Amygdala (tissue), 56 donors: ENCODE data around the gene GABRQ.
"Not testable (repeated sequence)": the region's sequence is repeated elsewhere in the genome, so short reads cannot be mapped to it uniquely, and the experiment has no call there.

Source experiments
- DNase-seq, 56 donors: peaks; one replicate each; lab custom pipeline; 2025; lab: John Stamatoyannopoulos, UW

GABRQ gene

DNA sequence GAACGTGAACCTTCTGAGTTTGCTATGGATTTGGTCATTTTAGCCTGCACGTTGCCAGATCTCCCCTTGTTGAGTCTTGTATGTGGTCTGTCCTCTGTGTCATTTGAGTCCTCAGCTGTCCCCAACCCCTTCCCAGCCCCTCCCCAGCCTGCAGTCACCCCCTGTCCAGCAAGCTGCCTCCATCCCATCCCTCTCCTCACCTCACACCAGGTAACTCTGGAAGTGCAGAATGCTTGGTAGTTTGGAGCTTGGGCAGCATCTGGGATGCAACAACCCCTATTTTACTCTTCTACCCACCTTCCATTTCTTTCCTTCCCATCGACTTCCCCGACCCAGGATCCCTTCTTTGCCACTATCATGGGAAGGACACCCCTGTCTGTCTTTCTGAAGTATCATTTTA, 18.4 kb downstream of the GABRQ start:
- DNase-seq, result no peak

DNA sequence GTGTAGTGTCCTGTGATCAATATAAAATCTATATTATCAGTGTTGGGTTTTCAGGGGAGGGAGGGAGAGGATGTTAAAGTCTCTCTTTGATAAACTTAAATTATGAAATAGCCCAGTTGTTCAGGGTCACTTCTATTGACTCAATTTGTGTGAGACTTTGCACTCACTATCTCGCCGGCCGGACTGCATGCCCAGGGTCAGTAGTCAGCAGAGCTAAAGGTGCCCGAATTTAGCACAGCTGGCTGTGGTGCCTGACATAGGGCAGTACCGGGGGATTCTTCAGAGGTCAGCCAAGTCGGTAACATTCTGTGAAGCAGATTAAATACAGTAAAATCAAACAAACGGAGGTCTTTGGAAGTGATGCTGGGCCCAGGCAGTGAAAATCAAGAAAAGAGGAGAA, 19.2 kb downstream of the GABRQ start:
- DNase-seq, result no peak

- DNase-seq, result no peak
These were observed 20.6 kb downstream of the GABRQ start for GRCh38 chrX:152658302-152658701.

DNA sequence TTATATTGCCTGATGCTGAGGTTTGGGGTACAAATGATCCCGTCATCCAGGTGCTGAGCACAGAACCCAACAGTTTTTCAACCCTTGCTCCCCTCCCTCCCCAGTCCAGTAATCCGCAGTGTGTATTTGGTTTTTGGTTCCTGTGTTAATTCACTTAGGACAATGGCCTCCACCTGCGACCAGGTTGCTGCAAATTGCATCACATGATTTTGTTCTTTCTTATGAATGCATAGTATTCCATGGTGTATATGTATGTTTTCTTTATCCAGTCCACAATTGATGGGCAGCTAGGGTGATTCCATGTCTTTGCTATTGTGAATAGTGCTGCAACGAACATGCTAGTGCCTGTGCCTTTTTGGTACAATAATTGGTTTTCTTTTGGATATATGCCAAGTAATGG, 25.4 kb downstream of the GABRQ start:
- DNase-seq, result no peak

DNA sequence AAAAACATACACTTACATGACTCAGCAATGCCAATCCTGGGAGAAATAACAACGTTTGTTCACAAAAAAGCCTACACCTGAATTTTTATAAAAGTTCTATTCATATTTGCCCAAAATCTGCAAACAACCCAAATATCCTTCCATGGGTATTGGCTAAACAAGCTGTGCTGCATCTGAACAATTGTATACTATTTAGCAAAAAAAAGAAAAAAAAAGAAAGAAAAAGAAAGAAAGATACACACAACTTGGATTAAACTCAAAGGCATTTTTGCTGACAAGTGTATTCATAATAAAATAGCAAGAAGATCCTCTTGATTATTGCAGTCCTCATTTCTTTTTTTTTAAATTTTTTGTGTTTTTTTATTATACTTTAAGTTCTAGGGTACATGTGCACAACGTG, 36.4 kb downstream of the GABRQ start:
- no peak for DNase-seq

GRCh38 chrX:152674652-152675051, 37.0 kb downstream of the GABRQ start:
- not testable (repeated sequence) for DNase-seq

DNA sequence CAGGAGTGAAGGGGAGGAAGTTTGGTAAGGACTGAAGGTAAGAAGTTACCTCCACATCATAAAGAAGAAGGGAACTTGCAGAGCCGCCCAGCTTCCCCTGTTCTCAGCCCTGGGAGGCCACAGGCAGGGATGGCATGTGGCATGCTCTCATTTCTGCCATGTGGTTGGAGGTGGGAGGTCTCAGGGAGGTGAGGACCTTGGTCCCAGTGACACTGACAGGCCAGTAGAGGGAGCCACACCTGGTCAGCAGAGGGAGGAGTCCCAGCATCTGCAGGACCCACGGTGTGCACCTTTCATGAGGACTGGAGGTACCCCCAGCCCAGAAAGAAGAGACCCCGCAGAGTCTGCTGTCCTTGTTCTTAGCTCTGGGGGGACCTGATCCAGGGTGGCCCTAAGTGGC, 43.3 kb downstream of the GABRQ start:
- DNase-seq, result not testable (repeated sequence)

DNA sequence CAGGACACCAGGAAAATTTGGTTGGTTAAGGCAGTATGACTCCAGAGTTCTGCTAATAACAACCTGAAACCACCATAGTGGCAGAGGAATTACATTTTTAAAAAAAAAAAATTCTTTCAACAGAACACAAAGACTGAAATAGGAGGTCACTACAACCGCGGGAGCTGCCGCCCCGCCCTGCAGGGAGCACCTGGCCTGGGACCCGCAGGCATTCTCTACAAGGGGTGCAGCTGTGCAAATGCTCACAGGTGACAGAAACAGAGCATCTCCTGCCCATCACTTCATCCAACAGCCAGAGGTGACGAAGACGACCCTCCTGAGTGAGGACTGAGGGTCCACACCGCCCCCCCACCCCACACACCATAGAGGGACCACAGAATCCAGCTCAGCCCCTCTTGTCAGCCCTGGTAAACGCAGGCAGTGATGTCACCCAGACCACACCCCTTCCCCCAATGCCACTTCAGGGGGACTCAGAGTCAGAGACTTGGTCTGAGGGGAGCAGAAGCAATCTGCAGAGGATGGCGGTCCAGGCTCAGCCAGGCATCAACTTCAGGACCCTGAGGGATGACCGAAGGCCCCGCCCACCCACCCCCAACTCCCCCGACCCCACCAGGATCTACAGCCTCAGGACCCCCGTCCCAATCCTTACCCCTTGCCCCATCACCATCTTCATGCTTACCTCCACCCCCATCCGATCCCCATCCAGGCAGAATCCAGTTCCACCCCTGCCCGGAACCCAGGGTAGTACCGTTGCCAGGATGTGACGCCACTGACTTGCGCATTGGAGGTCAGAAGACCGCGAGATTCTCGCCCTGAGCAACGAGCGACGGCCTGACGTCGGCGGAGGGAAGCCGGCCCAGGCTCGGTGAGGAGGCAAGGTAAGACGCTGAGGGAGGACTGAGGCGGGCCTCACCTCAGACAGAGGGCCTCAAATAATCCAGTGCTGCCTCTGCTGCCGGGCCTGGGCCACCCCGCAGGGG, 60.5 kb downstream of the GABRQ start, which contains the start of gene MAGEA3:
Gene MAGEA3, plus strand, starts transcription at position 843 of the 980 bp plus-strand sequence. CDS start 2,039 bp downstream, outside the sequence.
- not testable (repeated sequence) for DNase-seq

GRCh38 chrX:152700390-152700789, 62.7 kb downstream of the GABRQ start:
- not testable (repeated sequence) for DNase-seq

- DNase-seq, result not testable (repeated sequence)
These were observed 68.8 kb downstream of the GABRQ start for GRCh38 chrX:152706500-152706899.
